H9 (cell line): ENCODE data around the gene NXN. TPM values are rescaled to one million over a fixed set of nuclear protein-coding genes. Genes with fewer than 3 reads are reported as not detected.

Experiments
- DNase-seq: peaks from one replicate; pipeline ENCODE4 v3.0.0-alpha.2; 2017
- H2AFZ ChIP-seq: one replicate; pipeline ENCODE4 v1.6.1; 2013; ENCODE audit warnings: mild to moderate bottlenecking, low read length, control low read depth, moderate library complexity
- H2AK5ac ChIP-seq: 2 replicates; pipeline ENCODE4 v1.6.1; 2013; ENCODE audit warnings: low read length, control low read depth, mixed read lengths; ENCODE audit not compliant: insufficient read length
- H2BK120ac ChIP-seq: one replicate; pipeline ENCODE4 v1.6.1; 2013; ENCODE audit warnings: low read depth, mild to moderate bottlenecking, low read length, control low read depth, inconsistent platforms; ENCODE audit not compliant: poor library complexity, severe bottlenecking
- H2BK12ac ChIP-seq: 2 replicates; pipeline ENCODE4 v1.6.1; 2013; ENCODE audit warnings: low read length, control low read depth, mixed read lengths, low read depth; ENCODE audit not compliant: insufficient read length
- H2BK15ac ChIP-seq: 2 replicates; pipeline ENCODE4 v1.6.1; 2013; ENCODE audit warnings: low read depth, low read length, control low read depth
- H2BK20ac ChIP-seq: one replicate; pipeline ENCODE4 v1.6.1; 2013; ENCODE audit warnings: low read depth, mild to moderate bottlenecking, low read length, control low read depth, inconsistent platforms; ENCODE audit not compliant: poor library complexity, severe bottlenecking
- H2BK5ac ChIP-seq: 2 replicates; pipeline ENCODE4 v1.6.1; 2013; ENCODE audit warnings: low read length, control low read depth, mixed read lengths; ENCODE audit not compliant: insufficient read length
- H3K14ac ChIP-seq: 2 replicates; pipeline ENCODE4 v1.6.1; 2013; ENCODE audit warnings: low read length, control low read depth; ENCODE audit not compliant: insufficient read depth
- H3K18ac ChIP-seq: 2 replicates; pipeline ENCODE4 v1.6.1; 2013; ENCODE audit warnings: low read depth, mild to moderate bottlenecking, mixed read lengths, low read length, control low read depth; ENCODE audit not compliant: insufficient read length
- H3K23ac ChIP-seq: 2 replicates; pipeline ENCODE4 v1.6.1; 2013; ENCODE audit warnings: low read length, control low read depth, mixed read lengths, low read depth; ENCODE audit not compliant: insufficient read length
- H3K23me2 ChIP-seq: 2 replicates; pipeline ENCODE4 v1.6.1; 2013; ENCODE audit warnings: low read depth, mild to moderate bottlenecking, mixed read lengths, low read length, control low read depth; ENCODE audit not compliant: insufficient read length, poor library complexity, severe bottlenecking
- H3K27ac ChIP-seq: 2 replicates; pipeline ENCODE4 v1.5.1; 2013; ENCODE audit warnings: low read length, control low read depth, mixed read lengths, low read depth; ENCODE audit not compliant: insufficient read length
- H3K27me3 ChIP-seq: 2 replicates; pipeline ENCODE4 v1.6.1; 2013; ENCODE audit warnings: low read length, control low read depth, inconsistent platforms; ENCODE audit not compliant: insufficient read depth
- H3K4ac ChIP-seq: 2 replicates; pipeline ENCODE4 v1.6.1; 2013; ENCODE audit warnings: low read depth, mild to moderate bottlenecking, control low read depth, inconsistent platforms, low read length, moderate library complexity
- H3K4me1 ChIP-seq: 2 replicates; pipeline ENCODE4 v1.6.1; 2013; ENCODE audit warnings: low read length, control low read depth, inconsistent platforms; ENCODE audit not compliant: insufficient read depth
- H3K4me2 ChIP-seq: 2 replicates; pipeline ENCODE4 v1.6.1; 2013; ENCODE audit warnings: low read length, control low read depth, mixed read lengths; ENCODE audit not compliant: insufficient read length, insufficient read depth
- H3K56ac ChIP-seq: 2 replicates; pipeline ENCODE4 v1.6.1; 2013; ENCODE audit warnings: low read depth, mild to moderate bottlenecking, mixed read lengths, low read length, control low read depth; ENCODE audit not compliant: insufficient read length
- H3K79me1 ChIP-seq: 2 replicates; pipeline ENCODE4 v1.6.1; 2013; ENCODE audit warnings: low read depth, mild to moderate bottlenecking, moderate library complexity, low read length, control low read depth, inconsistent platforms; ENCODE audit not compliant: insufficient read depth, poor library complexity, severe bottlenecking
- H3K79me2 ChIP-seq: 2 replicates; pipeline ENCODE4 v1.6.1; 2013; ENCODE audit warnings: low read length, control low read depth, inconsistent platforms; ENCODE audit not compliant: insufficient read depth
- H3K9ac ChIP-seq: 2 replicates; pipeline ENCODE4 v1.6.1; 2013; ENCODE audit warnings: low read length, control low read depth, mixed read lengths; ENCODE audit not compliant: insufficient read length; ENCODE audit errors: extremely low read depth
- H3K9me3 ChIP-seq: one replicate; pipeline ENCODE4 v1.6.1; 2013; ENCODE audit warnings: low read depth, low read length, inconsistent platforms; ENCODE audit not compliant: control insufficient read depth
- H3T11ph ChIP-seq: one replicate; pipeline ENCODE4 v1.6.1; 2013; ENCODE audit warnings: mild to moderate bottlenecking, low read length, control low read depth, inconsistent platforms
- H4K20me1 ChIP-seq: one replicate; pipeline ENCODE4 v1.6.1; 2013; ENCODE audit not compliant: control insufficient read depth, insufficient read length, insufficient read depth
- H4K5ac ChIP-seq: 2 replicates; pipeline ENCODE4 v1.6.1; 2013; ENCODE audit warnings: low read depth, mild to moderate bottlenecking, mixed read lengths, low read length, control low read depth; ENCODE audit not compliant: insufficient read length
- H4K8ac ChIP-seq: replicated peaks from 2 replicates; pipeline ENCODE4 v1.6.1; 2013; ENCODE audit warnings: low read length, control low read depth, mixed read lengths, low read depth; ENCODE audit not compliant: insufficient read length
- H4K91ac ChIP-seq: 2 replicates; pipeline ENCODE4 v1.6.1; 2013; ENCODE audit warnings: low read depth, mild to moderate bottlenecking, moderate library complexity, mixed read lengths, low read length, control low read depth; ENCODE audit not compliant: insufficient read length
- H3K27ac Mint-ChIP-seq, 3 experiments: 2 replicates in 2 of 3; 3 replicates in 1 of 3; pipeline ENCODE4 v1.8.0; 2020 to 2021; ENCODE audit warnings: mixed read lengths in 3 of 3, mild to moderate bottlenecking in 1 of 3, moderate library complexity in 1 of 3
- H3K27me3 Mint-ChIP-seq: 2 replicates; pipeline ENCODE4 v1.8.0; 2021; ENCODE audit warnings: low read depth, mild to moderate bottlenecking, moderate library complexity, mixed read lengths
- H3K36me3 Mint-ChIP-seq, 3 experiments: 2 replicates in 2 of 3; 3 replicates in 1 of 3; pipeline ENCODE4 v1.8.0; 2020 to 2021; ENCODE audit warnings: low read depth in 3 of 3, mixed read lengths in 3 of 3; ENCODE audit not compliant: insufficient read depth in 1 of 3
- H3K4me1 Mint-ChIP-seq, 2 experiments: 2 replicates each; pipeline ENCODE4 v1.8.0; 2020; ENCODE audit warnings: mixed read lengths in 2 of 2
- H3K4me3 Mint-ChIP-seq, 2 experiments: 2 replicates in 1 of 2; 3 replicates in 1 of 2; pipeline ENCODE4 v1.8.0; 2020 to 2021; ENCODE audit warnings: mild to moderate bottlenecking in 2 of 2, mixed read lengths in 2 of 2, moderate library complexity in 1 of 2
- H3K9me3 Mint-ChIP-seq, 2 experiments: 2 replicates in 1 of 2; 3 replicates in 1 of 2; pipeline ENCODE4 v1.8.0; 2020; ENCODE audit warnings: mild to moderate bottlenecking in 2 of 2, mixed read lengths in 2 of 2, moderate library complexity in 1 of 2
- CTCF ChIP-seq: fragments of 200-600 bp; sonication (generic); conservative IDR thresholded peaks from 3 replicates; pipeline ENCODE4 v1.8.0; 2021; ENCODE audit warnings: antibody characterized with exemption, mild to moderate bottlenecking
- WGBS: extraction: QIAGEN DNeasy Blood & Tissue Kit; methylation state at CpG from one replicate; pipeline ENCODE4 v1.1.7; 2013; ENCODE audit warnings: missing lambda C conversion rate, low lambda C conversion rate, mixed read lengths; ENCODE audit not compliant: insufficient read length; ENCODE audit errors: extremely low coverage; 5-methylcytosine and 5-hydroxymethylcytosine counted together
- total RNA-seq: library from RNA; stranded (reverse); gene quantifications from 2 replicates; pipeline ENCODE4 v1.2.1, GENCODE V29; 2021

Gene NXN
- total RNA-seq, 1 experiment from 2014 or later = 93.6 TPM

GRCh38 chr17:1025733-1026598, 46.4 kb upstream of the NXN start:
- no peak for DNase-seq
- no peaks in the 10 kb centered on the region for H3K27me3 ChIP-seq
- Mint-ChIP-seq H3K9me3 (no peaks in the 10 kb centered on the region), H3K36me3 (no peaks in the 10 kb centered on the region), H3K27ac (peak overlapping the region in 2 of 3 experiments; percentile 8 to 64; a peak in 3 of 7 replicates), H3K4me1 (0 out of 4 replicates have a peak, but pooled peaks cover 0 to 3% of the 10 kb centered on the region in 2 experiments), H3K4me3 (no peak overlapping the region), H3K27me3 (peaks cover 8% of the 10 kb centered on the region)
- whole genome bisulfite sequencing = no CpG with 5 or more reads among the region's 30 CpGs
- H3K23me2 ChIP-seq = no peaks in the 10 kb centered on the region
- H2BK120ac ChIP-seq = no peak overlapping the region
- no peak overlapping the region for H3K14ac ChIP-seq
- H3K4me1 ChIP-seq = no peaks in the 10 kb centered on the region
- no peak overlapping the region for H3K27ac ChIP-seq
- no peaks in the 10 kb centered on the region for H3K79me2 ChIP-seq
- no peak overlapping the region for H2BK5ac ChIP-seq
- no peak overlapping the region for H3T11ph ChIP-seq
- no peak overlapping the region for H2BK12ac ChIP-seq
- no peak overlapping the region for H2AFZ ChIP-seq
- H4K91ac ChIP-seq = no peak overlapping the region
- no peak for TF ChIP-seq CTCF
- no peak overlapping the region for H2AK5ac ChIP-seq
- H3K9ac ChIP-seq = no peak overlapping the region
- H3K4me2 ChIP-seq = no peak overlapping the region
- no peak overlapping the region for H3K18ac ChIP-seq
- H2BK15ac ChIP-seq = no peak overlapping the region
- H3K4ac ChIP-seq = no peak overlapping the region
- no peak overlapping the region for H4K8ac ChIP-seq
- no peak overlapping the region for H3K56ac ChIP-seq
- no peaks in the 10 kb centered on the region for H3K9me3 ChIP-seq
- no peaks in the 10 kb centered on the region for H3K79me1 ChIP-seq
- no peaks in the 10 kb centered on the region for H4K20me1 ChIP-seq
- H2BK20ac ChIP-seq = no peak overlapping the region
- H3K23ac ChIP-seq = no peak overlapping the region
- no peak overlapping the region for H4K5ac ChIP-seq
